Epithelial cell of proximal tubule (primary cell): ENCODE measurements around the gene SAMD11. TPM values are rescaled to one million over a fixed set of nuclear protein-coding genes. Genes with fewer than 3 reads are reported as not detected.
"Not testable (repeated sequence)": the region's sequence is repeated elsewhere in the genome, so short reads cannot be mapped to it uniquely, and the experiment has no call there.

ENCODE experiments used
- DNase-seq: peaks from one replicate; pipeline ENCODE4 v3.0.0-alpha.2; 2011; ENCODE audit warnings: low read depth
- H3K4me3 ChIP-seq: 2 replicates; pipeline ENCODE4 v1.5.1; 2011; ENCODE audit warnings: low read depth, mild to moderate bottlenecking, low read length
- CTCF ChIP-seq: conservative IDR thresholded peaks from 2 replicates; pipeline ENCODE4 v1.5.1; 2012; ENCODE audit warnings: low read depth, mild to moderate bottlenecking, low read length
- total RNA-seq: library from RNA; depleted of rRNA; stranded (reverse); fragments of >200 nt; gene quantifications from 2 replicates; pipeline ENCODE4 v1.2.3, GENCODE V29; 2015

The SAMD11 gene
- total RNA-seq, 1 donor from 2014 or later = 3.5 TPM

GRCh38 chr1:985126-985525 is 61.4 kb downstream of the SAMD11 start:
- DNase-seq = no peak
- H3K4me3 ChIP-seq = no peak overlapping the region
- no peak for TF ChIP-seq CTCF

- not testable (repeated sequence) for DNase-seq, H3K4me3 ChIP-seq
These were observed 64.3 kb downstream of the SAMD11 start for GRCh38 chr1:988061-988460.

- not testable (repeated sequence) for H3K4me3 ChIP-seq, DNase-seq
These were observed 67.6 kb downstream of the SAMD11 start for GRCh38 chr1:991275-991674.

- TF ChIP-seq CTCF = no peak
- no peak overlapping the region for H3K4me3 ChIP-seq
- no peak for DNase-seq
These were observed 68.2 kb downstream of the SAMD11 start for GRCh38 chr1:991895-992294.

- no peak for DNase-seq
- TF ChIP-seq CTCF = no peak
These were observed 68.6 kb downstream of the SAMD11 start for GRCh38 chr1:992362-992761.

GRCh38 chr1:993379-993995 is 69.8 kb downstream of the SAMD11 start:
- TF ChIP-seq CTCF = no peak
- DNase-seq = no peak
- H3K4me3 ChIP-seq = no peak overlapping the region

More at GRCh38 chr1:992362-992761, 68.6 kb downstream of the SAMD11 start:
- H3K4me3 ChIP-seq = no peak overlapping the region

Other genes with a start within 250 kb of the SAMD11 start
- gene OR4F16, start 237.3 kb upstream of the SAMD11 start, total RNA-seq = not detected in 2 replicates
- gene NOC2L, start 35.3 kb downstream of the SAMD11 start, total RNA-seq = 73.9 and 132 TPM in 2 replicates
- gene KLHL17, start 36.7 kb downstream of the SAMD11 start, total RNA-seq = 11.9 and 33.3 TPM in 2 replicates
- gene PLEKHN1, start 42.6 kb downstream of the SAMD11 start, total RNA-seq = 3.1 and 6.8 TPM in 2 replicates
- not detected in 2 replicates for gene PERM1, start 58.2 kb downstream of the SAMD11 start, total RNA-seq
- gene HES4, start 76.2 kb downstream of the SAMD11 start, total RNA-seq = 141 and 193 TPM in 2 replicates
- gene ISG15, start 89.6 kb downstream of the SAMD11 start, total RNA-seq = 66.0 and 75.6 TPM in 2 replicates
- 261 and 462 TPM in 2 replicates for gene AGRN, start 96.2 kb downstream of the SAMD11 start, total RNA-seq
- 0.36 and 1.6 TPM in 2 replicates for gene RNF223, start 150.4 kb downstream of the SAMD11 start, total RNA-seq
- gene C1orf159, start 192.2 kb downstream of the SAMD11 start, total RNA-seq = 20.2 and 24.9 TPM in 2 replicates
- not detected in 2 replicates for gene TTLL10, start 250.0 kb downstream of the SAMD11 start, total RNA-seq